ENCODE results near the gene EFCAB11. TPM values are rescaled to one million over a fixed set of nuclear protein-coding genes. Genes with fewer than 3 reads are reported as not detected.
A peak's percentile ranks its signal among the peaks of the same experiment; 100 is the strongest.

Gene EFCAB11
- total RNA-seq, 5 donors from 2014 or later (not counting 1 experiment from before 2014, with no cell fraction given) = 1.1 to 2.4 (median 1.5) TPM

DNA sequence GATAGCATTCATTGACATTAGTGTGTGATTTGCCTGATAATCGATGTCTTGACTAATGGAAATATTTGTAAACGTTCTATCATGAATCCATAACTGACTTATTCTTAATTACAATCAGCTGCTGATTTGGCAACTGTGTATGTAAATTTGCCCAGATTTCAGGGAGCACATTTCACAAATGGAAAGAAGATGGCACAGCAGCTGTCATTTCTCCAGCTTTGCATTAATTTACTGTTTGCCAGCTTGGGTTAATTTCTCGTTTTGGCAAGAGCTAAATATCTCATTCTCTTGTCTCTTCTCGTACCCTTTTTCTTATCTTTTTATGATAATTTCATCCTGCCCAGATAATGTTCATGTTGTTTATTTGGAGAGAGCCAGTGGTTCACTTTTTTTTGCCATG, 24.1 kb upstream of the EFCAB11 start:
- POLR2A ChIA-PET = interaction anchor here in 1 of 2 donors (1.0 kb wide), 1 partner anchor 13 kb away, joined by 3 read pairs; no protein-coding TSS in a partner anchor

DNA sequence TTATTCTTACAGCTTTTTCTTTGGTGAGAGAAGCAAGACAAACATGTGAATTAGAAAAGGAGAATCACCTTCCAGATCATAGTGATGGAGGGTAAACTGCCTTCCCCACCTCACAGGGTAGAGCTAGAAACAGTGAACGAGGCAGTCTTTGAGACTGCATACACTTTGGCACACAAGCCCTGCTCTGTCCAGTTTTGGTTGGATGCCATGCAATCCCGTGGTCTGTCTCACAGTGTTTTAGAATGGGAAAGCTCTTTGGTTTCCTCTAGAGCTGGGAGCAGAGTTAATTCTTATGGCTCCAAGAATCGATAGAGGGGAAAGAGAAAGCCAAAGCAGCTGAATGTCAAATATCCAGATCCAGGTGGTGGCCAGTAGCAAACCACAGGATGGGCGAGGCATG, 23.1 kb upstream of the EFCAB11 start:
- Mint-ChIP-seq H3K4me1 (peaks cover 0 to 3% (median 0%) of the 10 kb centered on the region in 3 donors), H3K27me3 (no peaks in the 10 kb centered on the region), H3K4me3 (no peak overlapping the region), H3K36me3 (peaks cover 50% of the 10 kb centered on the region), H3K27ac (no peak overlapping the region), H3K9me3 (no peaks in the 10 kb centered on the region)
- DNase-seq (no peak), ATAC-seq (replicated peaks in 1 of 4) (no peak)
- Histone ChIP-seq H3K9me3 (no peaks in the 10 kb centered on the region), H3K4me3 (ENCODE audit: control insufficient read depth in 1 of 2, extremely low read depth in 1 of 2, low read length in 1 of 2) (no peak overlapping the region), H3K27me3 (replicated peaks in 1 of 2; ENCODE audit: control insufficient read depth in 2 of 2, extremely low read depth in 1 of 2, insufficient read depth in 2 of 2, low read length in 1 of 2) (no peaks in the 10 kb centered on the region), H3K4me1 (ENCODE audit: control insufficient read depth in 1 of 2, extremely low read depth in 1 of 2, insufficient read depth in 2 of 2, low read length in 2 of 2) (no peaks in the 10 kb centered on the region), H3K27ac (ENCODE audit: low read length) (no peak overlapping the region), H3K36me3 (ENCODE audit: control insufficient read depth in 2 of 2, extremely low read depth in 1 of 2, insufficient read depth in 1 of 2, low read length in 1 of 2) (peaks cover 22 to 80% of the 10 kb centered on the region in 2 donors)
- POLR2A ChIA-PET = interaction anchor here in 1 of 2 donors (1.0 kb wide), 1 partner anchor 14 kb away, joined by 3 read pairs; no protein-coding TSS in a partner anchor
- WGBS (ENCODE audit: insufficient coverage) = 90% methylated on average over 2 of the region's 4 CpGs
- CTCF ChIA-PET = interaction anchor here in 1 of 2 donors (0.6 kb wide), 1 partner anchor 549 kb away, joined by 3 read pairs; no protein-coding TSS in a partner anchor

More for the DNA sequence above, 24.1 kb upstream of the EFCAB11 start:
- no peak overlapping the region for H3K4me3 ChIP-seq (ENCODE audit: control insufficient read depth in 1 of 2, extremely low read depth in 1 of 2, low read length in 1 of 2)
- H3K27ac ChIP-seq (ENCODE audit: low read length) = no peak overlapping the region
- Mint-ChIP-seq H3K27ac (no peak overlapping the region), H3K27me3 (no peaks in the 10 kb centered on the region), H3K4me1 (no peaks in the 10 kb centered on the region), H3K36me3 (peaks cover 52% of the 10 kb centered on the region), H3K4me3 (no peak overlapping the region), H3K9me3 (no peaks in the 10 kb centered on the region)
- no peaks in the 10 kb centered on the region for H3K27me3 ChIP-seq (replicated peaks in 1 of 2; ENCODE audit: control insufficient read depth in 2 of 2, extremely low read depth in 1 of 2, insufficient read depth in 2 of 2, low read length in 1 of 2)
- no peaks in the 10 kb centered on the region for H3K9me3 ChIP-seq
- CTCF ChIA-PET = interaction anchor here in 1 of 2 donors (0.7 kb wide), 1 partner anchor 84 kb away, joined by 3 read pairs; no protein-coding TSS in a partner anchor
- no peak for ATAC-seq (replicated peaks in 1 of 4)
- no peaks in the 10 kb centered on the region for H3K4me1 ChIP-seq (ENCODE audit: control insufficient read depth in 1 of 2, extremely low read depth in 1 of 2, insufficient read depth in 2 of 2, low read length in 2 of 2)
- no peak for DNase-seq
- H3K36me3 ChIP-seq (ENCODE audit: control insufficient read depth in 2 of 2, extremely low read depth in 1 of 2, insufficient read depth in 1 of 2, low read length in 1 of 2) = peaks cover 26 to 80% of the 10 kb centered on the region in 2 donors
- WGBS (ENCODE audit: insufficient coverage) = no CpG with 5 or more reads among the region's 4 CpGs

- WGBS (ENCODE audit: insufficient coverage) = 80% methylated on average over 3 of the region's 7 CpGs
- H3K4me1 Mint-ChIP-seq = peaks cover 0 to 6% (median 1%) of the 10 kb centered on the region in 3 donors
These were observed 18.8 kb upstream of the EFCAB11 start for GRCh38 chr14:89973234-89973823.

GRCh38 chr14:89965839-89966238, 11.3 kb upstream of the EFCAB11 start:
- H3K27me3 Mint-ChIP-seq = no peaks in the 10 kb centered on the region
- Histone ChIP-seq H3K27me3 (replicated peaks in 1 of 2; ENCODE audit: control insufficient read depth in 2 of 2, extremely low read depth in 1 of 2, insufficient read depth in 2 of 2, low read length in 1 of 2) (no peaks in the 10 kb centered on the region), H3K4me3 (ENCODE audit: control insufficient read depth in 1 of 2, extremely low read depth in 1 of 2, low read length in 1 of 2) (no peak overlapping the region), H3K9me3 (no peaks in the 10 kb centered on the region), H3K4me1 (ENCODE audit: control insufficient read depth in 1 of 2, extremely low read depth in 1 of 2, insufficient read depth in 2 of 2, low read length in 2 of 2) (peaks cover 0 to 1% of the 10 kb centered on the region in 2 experiments), H3K27ac (ENCODE audit: low read length) (no peak overlapping the region), H3K36me3 (ENCODE audit: control insufficient read depth in 2 of 2, extremely low read depth in 1 of 2, insufficient read depth in 1 of 2, low read length in 1 of 2) (peaks cover 9 to 47% of the 10 kb centered on the region in 2 donors)
- no CpG with 5 or more reads among the region's 1 CpG for WGBS (ENCODE audit: insufficient coverage)
- no peaks in the 10 kb centered on the region for H3K9me3 Mint-ChIP-seq
- peaks cover 22 to 40% (median 36%) of the 10 kb centered on the region in 3 donors for H3K4me1 Mint-ChIP-seq
- DNase-seq (no peak), ATAC-seq (replicated peaks in 1 of 4) (no peak)
- H3K27ac Mint-ChIP-seq = no peak overlapping the region
- no peak overlapping the region for H3K4me3 Mint-ChIP-seq
- peaks cover 66% of the 10 kb centered on the region for H3K36me3 Mint-ChIP-seq
- ChIA-PET POLR2A (no interaction called here), CTCF (interaction anchor here in 1 of 2 donors (0.6 kb wide), 1 partner anchor 492 kb away, joined by 3 read pairs; no protein-coding TSS in a partner anchor)

More at GRCh38 chr14:89973234-89973823, 18.8 kb upstream of the EFCAB11 start:
- CTCF ChIA-PET = interaction anchor here (0.6 to 2.3 kb wide), 15 partner anchors 9 to 410 kb away, joined by 3 to 15 read pairs (median 4); partner anchors contain the start of gene TDP1 (in 2 of the 2)
- Histone ChIP-seq H3K27ac (ENCODE audit: low read length) (no peak overlapping the region), H3K27me3 (replicated peaks in 1 of 2; ENCODE audit: control insufficient read depth in 2 of 2, extremely low read depth in 1 of 2, insufficient read depth in 2 of 2, low read length in 1 of 2) (no peaks in the 10 kb centered on the region), H3K9me3 (no peaks in the 10 kb centered on the region), H3K36me3 (ENCODE audit: control insufficient read depth in 2 of 2, extremely low read depth in 1 of 2, insufficient read depth in 1 of 2, low read length in 1 of 2) (peaks cover 16 to 67% of the 10 kb centered on the region in 2 donors), H3K4me1 (ENCODE audit: control insufficient read depth in 1 of 2, extremely low read depth in 1 of 2, insufficient read depth in 2 of 2, low read length in 2 of 2) (no peaks in the 10 kb centered on the region), H3K4me3 (ENCODE audit: control insufficient read depth in 1 of 2, extremely low read depth in 1 of 2, low read length in 1 of 2) (no peak overlapping the region)
- Mint-ChIP-seq H3K27ac (peak overlapping the region in 1 of 2 donors; percentile 22), H3K27me3 (no peaks in the 10 kb centered on the region), H3K36me3 (peaks cover 53% of the 10 kb centered on the region), H3K4me3 (no peak overlapping the region), H3K9me3 (no peaks in the 10 kb centered on the region)
- POLR2A ChIA-PET = interaction anchor here (0.7 to 1.0 kb wide), 2 partner anchors 17 to 19 kb away, joined by 3 to 6 read pairs; partner anchors contain the start of gene EFCAB11 (in 1 of the 2)
- peak in 30 of 35 experiments; percentile 3 to 64 (median 32) for DNase-seq
- ATAC-seq (replicated peaks in 1 of 4) = peak in 2 of 4 experiments; percentile 32 to 68

DNA sequence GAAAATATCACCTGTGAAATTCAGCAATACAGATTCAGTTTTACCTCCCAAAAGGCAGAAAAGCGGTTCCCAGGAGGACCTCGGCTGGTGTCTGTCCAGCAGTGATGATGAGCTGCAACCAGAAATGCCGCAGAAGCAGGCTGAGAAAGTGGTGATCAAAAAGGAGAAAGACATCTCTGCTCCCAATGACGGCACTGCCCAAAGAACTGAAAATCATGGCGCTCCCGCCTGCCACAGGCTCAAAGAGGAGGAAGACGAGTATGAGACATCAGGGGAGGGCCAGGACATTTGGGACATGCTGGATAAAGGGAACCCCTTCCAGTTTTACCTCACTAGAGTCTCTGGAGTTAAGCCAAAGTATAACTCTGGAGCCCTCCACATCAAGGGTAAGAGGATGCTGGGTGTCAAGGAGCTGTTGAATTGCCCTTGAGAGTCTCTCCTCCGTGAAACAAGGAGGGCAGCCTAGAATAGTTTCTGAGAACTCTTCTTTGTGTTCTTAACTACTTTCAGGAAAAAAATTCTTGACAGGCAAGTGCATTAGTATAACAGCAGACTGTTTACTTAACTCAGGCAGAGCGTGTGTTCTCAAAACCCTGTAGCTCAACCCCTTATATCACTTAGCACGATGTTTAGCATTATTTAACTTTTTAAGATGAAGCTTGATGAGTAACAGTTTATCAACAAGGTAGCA, 8.9 kb upstream of the EFCAB11 start:
- WGBS (ENCODE audit: insufficient coverage) = 87% methylated on average over 5 of the region's 10 CpGs
- H3K4me1 ChIP-seq (ENCODE audit: control insufficient read depth in 1 of 2, extremely low read depth in 1 of 2, insufficient read depth in 2 of 2, low read length in 2 of 2) = peaks cover 7 to 15% of the 10 kb centered on the region in 2 experiments

DNA sequence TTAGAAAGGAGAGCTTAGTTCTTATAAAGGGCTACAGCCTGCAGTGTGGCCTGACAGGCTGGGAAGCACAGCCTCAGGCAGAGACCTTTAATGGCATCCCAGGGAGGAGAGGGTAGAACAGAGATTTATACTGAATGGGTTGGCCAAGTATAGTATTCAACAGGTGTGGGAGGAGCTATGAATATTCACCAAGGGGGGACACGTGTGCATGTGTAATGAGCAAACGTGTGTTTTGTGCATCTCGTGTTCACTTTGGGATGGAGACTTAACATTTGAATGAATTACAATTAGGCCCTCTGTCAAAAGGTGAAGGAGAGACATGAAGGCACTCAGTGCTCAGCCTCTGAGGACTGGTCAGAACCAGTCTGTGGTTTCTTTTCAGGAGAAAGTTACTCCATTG, 6.4 kb upstream of the EFCAB11 start:
- H3K27ac ChIP-seq (ENCODE audit: low read length) = no peak overlapping the region
- H3K27me3 Mint-ChIP-seq = no peaks in the 10 kb centered on the region
- H3K36me3 ChIP-seq (ENCODE audit: control insufficient read depth in 2 of 2, extremely low read depth in 1 of 2, insufficient read depth in 1 of 2, low read length in 1 of 2) = peaks cover 5 to 32% of the 10 kb centered on the region in 2 donors
- ATAC-seq (replicated peaks in 1 of 4) (no peak), DNase-seq (no peak)
- no peak overlapping the region for H3K4me3 ChIP-seq (ENCODE audit: control insufficient read depth in 1 of 2, extremely low read depth in 1 of 2, low read length in 1 of 2)
- no peaks in the 10 kb centered on the region for H3K9me3 Mint-ChIP-seq
- H3K36me3 Mint-ChIP-seq = peaks cover 55% of the 10 kb centered on the region
- peak overlapping the region; percentile 81 to 83 for H3K27ac Mint-ChIP-seq
- peaks cover 21 to 31% of the 10 kb centered on the region in 2 experiments for H3K4me1 ChIP-seq (ENCODE audit: control insufficient read depth in 1 of 2, extremely low read depth in 1 of 2, insufficient read depth in 2 of 2, low read length in 2 of 2)
- no peaks in the 10 kb centered on the region for H3K9me3 ChIP-seq
- H3K27me3 ChIP-seq (replicated peaks in 1 of 2; ENCODE audit: control insufficient read depth in 2 of 2, extremely low read depth in 1 of 2, insufficient read depth in 2 of 2, low read length in 1 of 2) = no peaks in the 10 kb centered on the region
- POLR2A ChIA-PET = no interaction called here
- peaks cover 64 to 79% (median 76%) of the 10 kb centered on the region in 3 donors for H3K4me1 Mint-ChIP-seq
- WGBS (ENCODE audit: insufficient coverage) = 95% methylated on average over 3 of the region's 3 CpGs
- H3K4me3 Mint-ChIP-seq = peak overlapping the region in 2 of 3 donors; percentile 6 to 63
- CTCF ChIA-PET = interaction anchor here in 1 of 2 donors (0.9 kb wide), 1 partner anchor 22 kb away, joined by 3 read pairs; no protein-coding TSS in a partner anchor

More for the DNA sequence above, 8.9 kb upstream of the EFCAB11 start:
- CTCF ChIA-PET = interaction anchor here in 1 of 2 donors (1.5 kb wide), 1 partner anchor 10 kb away, joined by 4 read pairs; no protein-coding TSS in a partner anchor
- Mint-ChIP-seq H3K36me3 (peaks cover 58% of the 10 kb centered on the region), H3K27me3 (no peaks in the 10 kb centered on the region), H3K4me3 (no peak overlapping the region), H3K27ac (no peak overlapping the region), H3K9me3 (no peaks in the 10 kb centered on the region), H3K4me1 (peaks cover 42 to 63% (median 58%) of the 10 kb centered on the region in 3 donors)
- Histone ChIP-seq H3K9me3 (no peaks in the 10 kb centered on the region), H3K36me3 (ENCODE audit: control insufficient read depth in 2 of 2, extremely low read depth in 1 of 2, insufficient read depth in 1 of 2, low read length in 1 of 2) (peaks cover 7 to 39% of the 10 kb centered on the region in 2 donors), H3K27ac (ENCODE audit: low read length) (no peak overlapping the region), H3K27me3 (replicated peaks in 1 of 2; ENCODE audit: control insufficient read depth in 2 of 2, extremely low read depth in 1 of 2, insufficient read depth in 2 of 2, low read length in 1 of 2) (no peaks in the 10 kb centered on the region), H3K4me3 (ENCODE audit: control insufficient read depth in 1 of 2, extremely low read depth in 1 of 2, low read length in 1 of 2) (no peak overlapping the region)
- POLR2A ChIA-PET = no interaction called here
- ATAC-seq (replicated peaks in 1 of 4) (no peak), DNase-seq (no peak)

Data from T-cell (primary cell).